Spinal cord (tissue), 10 donors: ENCODE data around the gene TBCE. TPM values are rescaled to one million over a fixed set of nuclear protein-coding genes. Genes with fewer than 3 reads are reported as not detected.
A peak's percentile ranks its signal among the peaks of the same experiment; 100 is the strongest.

Experiments
- DNase-seq, 6 donors: peaks; one replicate each; pipeline versions ENCODE4 v3.0.0 to v3.0.0-alpha.2; 2013 to 2015; ENCODE audit warnings: low spot score in 6 of 6, low read depth in 4 of 6
- H3K27ac ChIP-seq: one replicate; pipeline ENCODE4 v1.5.1; 2013; ENCODE audit warnings: low read depth, low read length, control low read depth
- H3K27me3 ChIP-seq: one replicate; pipeline ENCODE4 v1.6.1; 2013; ENCODE audit warnings: low read length; ENCODE audit not compliant: control insufficient read depth, insufficient read depth
- H3K36me3 ChIP-seq: one replicate; pipeline ENCODE4 v1.6.1; 2013; ENCODE audit warnings: low read length; ENCODE audit not compliant: control insufficient read depth, insufficient read depth
- H3K4me1 ChIP-seq: one replicate; pipeline ENCODE4 v1.6.1; 2013; ENCODE audit warnings: low read length; ENCODE audit not compliant: control insufficient read depth, insufficient read depth
- H3K4me3 ChIP-seq: one replicate; pipeline ENCODE4 v1.5.1; 2013; ENCODE audit warnings: low read depth, low read length, control low read depth
- H3K9me3 ChIP-seq: one replicate; pipeline ENCODE4 v1.6.1; 2013; ENCODE audit warnings: low read length; ENCODE audit not compliant: control insufficient read depth, insufficient read depth
- WGBS: methylation state at CpG from one replicate; pipeline ENCODE4 v1.1.5; 2013; ENCODE audit warnings: missing lambda C conversion rate; ENCODE audit not compliant: insufficient coverage; 5-methylcytosine and 5-hydroxymethylcytosine counted together
- polyA plus RNA-seq, 2 donors: library from polyadenylated mRNA; unstranded; fragments of 120-200 nt; gene quantifications; one replicate each; pipeline ENCODE4 v1.2.1, GENCODE V29; 2013; ENCODE audit not compliant: insufficient read length in 2 of 2
- total RNA-seq, 2 donors: library from RNA; depleted of rRNA in 1 of 2; stranded (reverse); fragments of 120-200 nt in 1 of 2; fragments of >200 nt in 1 of 2; gene quantifications; one replicate each; pipeline versions ENCODE4 v1.2.3 to v1.2.4, GENCODE V29; 2013 to 2014
- donor health status: healthy.

The TBCE gene
- total and polyA plus RNA-seq, 4 donors, result 29.6 to 51.5 (median 41.5) TPM

- no peaks in the 10 kb centered on the region for H3K36me3 ChIP-seq
- H3K4me3 ChIP-seq, result peak within 1 kb of the TSS; percentile 98
- DNase-seq, result peak; percentile 97 to 100 (median 100)
- H3K9me3 ChIP-seq, result no peaks in the 10 kb centered on the region
- 0% methylated on average over 52 of the region's 54 CpGs for WGBS
- H3K27me3 ChIP-seq, result no peaks in the 10 kb centered on the region
- peaks cover 10% of the 10 kb centered on the region for H3K4me1 ChIP-seq
- H3K27ac ChIP-seq, result peak within 1 kb of the TSS; percentile 100
Observed at GRCh38 chr1:235328271-235329138, 38.7 kb upstream of the TBCE start, which contains the start of gene GGPS1. GGPS1 (plus strand) TSS chr1:235328570; CDS start chr1:235335265, 6,695 bp downstream.

- Histone ChIP-seq H3K27me3 (no peaks in the 10 kb centered on the region), H3K36me3 (no peaks in the 10 kb centered on the region), H3K27ac (peak overlapping the region; percentile 100), H3K4me3 (peak overlapping the region; percentile 81), H3K9me3 (no peaks in the 10 kb centered on the region), H3K4me1 (peaks cover 10% of the 10 kb centered on the region)
- WGBS, result under 1% methylated on average over 22 of the region's 24 CpGs
- DNase-seq, result peak in 1 of 6 donors; percentile 22
Observed at GRCh38 chr1:235329139-235329902, 37.9 kb upstream of the TBCE start.

DNA sequence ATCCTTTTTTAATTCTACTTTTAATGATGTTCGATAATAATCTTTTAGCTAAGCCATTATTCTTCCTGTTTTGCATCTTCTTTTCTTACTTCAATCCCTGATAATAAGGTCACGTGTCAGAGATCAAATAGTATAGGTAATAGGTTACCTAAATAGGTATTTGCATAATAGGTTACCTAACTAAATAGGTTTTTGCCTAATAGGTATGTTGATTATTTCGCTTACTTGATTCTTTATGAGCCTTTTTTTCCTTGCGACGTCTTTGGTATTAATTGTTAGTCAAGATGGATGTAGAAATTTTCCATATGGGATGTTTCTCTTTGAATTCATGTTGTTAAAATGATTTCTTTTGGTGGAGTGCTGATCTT, 36.3 kb upstream of the TBCE start:
- Histone ChIP-seq H3K27me3 (no peaks in the 10 kb centered on the region), H3K27ac (no peak overlapping the region), H3K9me3 (no peaks in the 10 kb centered on the region), H3K4me1 (peaks cover 7% of the 10 kb centered on the region), H3K36me3 (no peaks in the 10 kb centered on the region), H3K4me3 (no peak overlapping the region)
- no peak for DNase-seq
- no CpG with 5 or more reads among the region's 5 CpGs for WGBS

- no peak overlapping the region for H3K4me3 ChIP-seq
- H3K36me3 ChIP-seq, result no peaks in the 10 kb centered on the region
- peaks cover 7% of the 10 kb centered on the region for H3K4me1 ChIP-seq
- WGBS, result no CpG with 5 or more reads among the region's 3 CpGs
- no peaks in the 10 kb centered on the region for H3K27me3 ChIP-seq
- no peaks in the 10 kb centered on the region for H3K9me3 ChIP-seq
- no peak overlapping the region for H3K27ac ChIP-seq
- DNase-seq, result no peak
Observed at GRCh38 chr1:235331401-235331800, 35.8 kb upstream of the TBCE start.

- H3K27me3 ChIP-seq, result no peaks in the 10 kb centered on the region
- no peak for DNase-seq
- H3K36me3 ChIP-seq, result peaks cover 24% of the 10 kb centered on the region
- H3K27ac ChIP-seq, result no peak overlapping the region
- WGBS, result 87% methylated on average over 4 of the region's 4 CpGs
- no peaks in the 10 kb centered on the region for H3K4me1 ChIP-seq
- H3K4me3 ChIP-seq, result no peak overlapping the region
- H3K9me3 ChIP-seq, result no peaks in the 10 kb centered on the region
Observed at GRCh38 chr1:235336903-235337302, 30.3 kb upstream of the TBCE start.

DNA sequence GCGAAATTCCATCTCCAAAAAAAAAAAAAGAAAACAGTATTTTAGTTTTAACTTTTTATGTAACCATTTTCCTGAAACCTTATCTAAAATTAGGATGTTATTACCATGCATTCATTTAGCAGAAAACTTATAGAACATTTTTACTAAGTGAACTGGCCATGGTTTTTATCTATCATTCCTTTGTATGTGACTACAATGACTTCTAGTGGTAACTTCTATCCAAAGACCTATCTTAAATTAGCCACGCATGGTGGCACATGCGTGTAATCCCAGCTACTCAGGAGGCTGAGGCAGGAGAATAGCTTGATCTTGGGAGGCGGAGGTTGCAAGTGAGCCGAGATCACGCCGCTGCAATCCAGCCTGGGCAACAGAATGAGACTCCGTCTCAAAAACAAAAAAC, 27.5 kb upstream of the TBCE start:
- Histone ChIP-seq H3K27ac (no peak overlapping the region), H3K9me3 (no peaks in the 10 kb centered on the region), H3K27me3 (no peaks in the 10 kb centered on the region), H3K36me3 (peaks cover 26% of the 10 kb centered on the region), H3K4me3 (no peak overlapping the region), H3K4me1 (no peaks in the 10 kb centered on the region)
- WGBS, result 93% methylated on average over 5 of the region's 8 CpGs
- no peak for DNase-seq

DNA sequence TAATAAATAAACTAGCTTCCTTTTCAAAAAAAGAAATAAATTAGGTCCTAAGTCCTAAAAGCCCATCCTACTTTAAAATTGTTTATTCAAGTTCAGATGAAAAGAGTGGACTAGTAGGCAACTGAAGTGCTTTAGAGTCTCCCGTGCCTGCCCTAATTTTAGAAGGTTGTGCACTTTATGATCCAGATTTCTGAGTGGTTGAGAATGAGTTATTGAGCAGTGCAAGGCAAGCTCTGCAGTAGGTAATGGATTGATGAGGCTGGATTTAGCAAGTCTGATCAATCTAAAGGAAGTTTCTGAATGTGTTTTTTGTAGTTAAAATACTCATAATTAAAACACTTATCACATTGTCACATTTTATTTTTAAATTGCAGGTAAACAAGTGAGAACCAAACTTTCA, 25.9 kb upstream of the TBCE start:
- no peaks in the 10 kb centered on the region for H3K4me1 ChIP-seq
- peaks cover 30% of the 10 kb centered on the region for H3K36me3 ChIP-seq

DNA sequence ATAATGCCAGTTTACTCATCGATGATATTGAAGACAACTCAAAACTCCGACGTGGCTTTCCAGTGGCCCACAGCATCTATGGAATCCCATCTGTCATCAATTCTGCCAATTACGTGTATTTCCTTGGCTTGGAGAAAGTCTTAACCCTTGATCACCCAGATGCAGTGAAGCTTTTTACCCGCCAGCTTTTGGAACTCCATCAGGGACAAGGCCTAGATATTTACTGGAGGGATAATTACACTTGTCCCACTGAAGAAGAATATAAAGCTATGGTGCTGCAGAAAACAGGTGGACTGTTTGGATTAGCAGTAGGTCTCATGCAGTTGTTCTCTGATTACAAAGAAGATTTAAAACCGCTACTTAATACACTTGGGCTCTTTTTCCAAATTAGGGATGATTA, 25.2 kb upstream of the TBCE start:
- H3K27me3 ChIP-seq, result no peaks in the 10 kb centered on the region
- 56% methylated on average over 4 of the region's 6 CpGs for WGBS
- H3K36me3 ChIP-seq, result peaks cover 36% of the 10 kb centered on the region
- DNase-seq, result no peak
- no peaks in the 10 kb centered on the region for H3K4me1 ChIP-seq
- H3K27ac ChIP-seq, result no peak overlapping the region
- no peaks in the 10 kb centered on the region for H3K9me3 ChIP-seq
- no peak overlapping the region for H3K4me3 ChIP-seq

More for the DNA sequence above, 25.9 kb upstream of the TBCE start:
- H3K27me3 ChIP-seq, result no peaks in the 10 kb centered on the region
- no peak for DNase-seq
- H3K9me3 ChIP-seq, result no peaks in the 10 kb centered on the region
- no peak overlapping the region for H3K27ac ChIP-seq
- H3K4me3 ChIP-seq, result no peak overlapping the region
- WGBS, result 89% methylated on average over 1 of the region's 1 CpG

- Histone ChIP-seq H3K27me3 (no peaks in the 10 kb centered on the region), H3K9me3 (no peaks in the 10 kb centered on the region), H3K4me1 (no peaks in the 10 kb centered on the region), H3K36me3 (peaks cover 35% of the 10 kb centered on the region), H3K4me3 (no peak overlapping the region), H3K27ac (no peak overlapping the region)
- 100% methylated on average over 1 of the region's 3 CpGs for WGBS
- DNase-seq, result no peak
Observed at GRCh38 chr1:235342471-235342870, 24.8 kb upstream of the TBCE start.
